T47D (cell line): ENCODE measurements around the gene DTNB.

ENCODE experiments used
- DNase-seq, 2 experiments: peaks; one replicate each; pipeline versions ENCODE4 v3.0.0 to v3.0.0-alpha.2; 2011 to 2012; ENCODE audit warnings: low read depth in 1 of 2, low spot score in 1 of 2
- JUND ChIP-seq: IDR thresholded peaks from 2 replicates; pipeline ENCODE4 v1.6.1; 2012; ENCODE audit warnings: low read depth
- in situ Hi-C: cut with HindIII; loops from 2 replicates; pipeline ENCODE4 v1.10.0; 2016; ENCODE audit warnings: low sequenced_read_pairs, low pct_unique_long_range_greater_than_20kb

DTNB gene

GRCh38 chr2:25491966-25492532, 181.3 kb downstream of the DTNB start:
- no peak for DNase-seq
- TF ChIP-seq JUND = no peak
- in situ Hi-C loops = no loop called here

GRCh38 chr2:25491003-25491696, 182.2 kb downstream of the DTNB start:
- in situ Hi-C loops = no loop called here
- TF ChIP-seq JUND = no peak
- no peak for DNase-seq

- TF ChIP-seq JUND = no peak
- DNase-seq = no peak
- in situ Hi-C loops = no loop called here
Observed at GRCh38 chr2:25490217-25490616, 183.2 kb downstream of the DTNB start.

- DNase-seq = no peak
- no peak for TF ChIP-seq JUND
- in situ Hi-C loops = no loop called here
Observed at GRCh38 chr2:25489631-25490030, 183.7 kb downstream of the DTNB start.

- no peak for TF ChIP-seq JUND
- no peak for DNase-seq
- in situ Hi-C loops = no loop called here
Observed at GRCh38 chr2:25483607-25484266, 189.6 kb downstream of the DTNB start.

- DNase-seq = no peak
- TF ChIP-seq JUND = no peak
Observed at GRCh38 chr2:25482341-25482740, 191.0 kb downstream of the DTNB start.

GRCh38 chr2:25481381-25482300, 191.7 kb downstream of the DTNB start:
- in situ Hi-C loops = no loop called here
- DNase-seq = peak in 1 of 2 experiments; percentile 14
- TF ChIP-seq JUND = no peak

More at GRCh38 chr2:25482341-25482740, 191.0 kb downstream of the DTNB start:
- in situ Hi-C loops = no loop called here

- in situ Hi-C loops = no loop called here
- TF ChIP-seq JUND = no peak
- DNase-seq = no peak
Observed at GRCh38 chr2:25480561-25480960, 192.8 kb downstream of the DTNB start.

GRCh38 chr2:25479761-25480160, 193.6 kb downstream of the DTNB start:
- DNase-seq = peak; percentile 19 to 70
- no peak for TF ChIP-seq JUND
- in situ Hi-C loops = no loop called here

GRCh38 chr2:25478736-25479135, 194.6 kb downstream of the DTNB start:
- no peak for TF ChIP-seq JUND
- in situ Hi-C loops = no loop called here
- no peak for DNase-seq

- no peak for DNase-seq
- in situ Hi-C loops = no loop called here
- TF ChIP-seq JUND = no peak
Observed at GRCh38 chr2:25473758-25474340, 199.5 kb downstream of the DTNB start.

- DNase-seq = no peak
- in situ Hi-C loops = no loop called here
- no peak for TF ChIP-seq JUND
Observed at GRCh38 chr2:25473131-25473530, 200.2 kb downstream of the DTNB start.
